Peyer's patch (tissue), 4 donors: ENCODE data around the gene SCN2A.

ENCODE experiments used
- POLR2A ChIP-seq, 2 donors: fragments of 450-650 bp; IDR thresholded peaks; one replicate each; pipeline ENCODE4 v1.5.1; 2017; ENCODE audit warnings: antibody characterized with exemption in 2 of 2, mild to moderate bottlenecking in 2 of 2, moderate library complexity in 2 of 2
- TF ChIP-seq, protein P1 (sequence below), 6 experiments: fragments of 450-650 bp in 4 of 6; fragments of 200-600 bp in 2 of 6; sonication (generic) in 1 of 6; IDR thresholded peaks; one replicate each; pipeline ENCODE4 v1.5.1; 2017 to 2019; ENCODE audit warnings: antibody characterized with exemption in 6 of 6, mild to moderate bottlenecking in 3 of 6, moderate library complexity in 1 of 6

DNA sequence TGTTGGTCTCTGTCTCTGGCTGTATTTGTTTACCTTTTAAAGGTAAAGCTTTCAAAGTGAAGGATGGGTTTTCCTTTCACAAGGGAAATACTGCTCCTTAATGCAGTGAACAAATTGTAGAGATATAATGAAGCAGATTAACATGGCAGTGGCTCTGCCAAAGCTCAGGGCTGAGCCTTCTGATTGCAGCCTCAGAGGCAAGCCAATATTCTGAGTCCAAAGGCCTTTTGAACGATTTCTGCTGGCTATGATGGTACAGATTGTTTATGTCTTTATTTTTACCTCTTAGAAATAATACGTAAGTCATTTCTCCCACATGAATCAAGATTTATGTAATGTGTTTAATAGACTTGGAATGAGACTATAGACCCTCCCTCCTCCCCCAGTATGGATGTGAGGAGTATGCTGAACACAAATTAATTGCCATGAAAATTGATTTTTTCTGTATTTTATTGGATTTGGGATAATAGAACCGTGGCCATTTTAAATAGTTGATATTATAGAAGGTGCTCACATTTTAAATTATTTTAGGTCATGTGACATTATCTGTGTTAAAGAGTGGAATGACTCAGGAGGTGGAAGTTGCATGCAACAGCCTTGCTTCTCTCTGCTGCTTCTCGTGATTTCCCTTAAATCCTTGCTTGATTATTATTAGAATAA, 772 bp downstream of the SCN2A start:
- no peak for TF ChIP-seq POLR2A (IDR thresholded peaks at IDR 0.05)
- TF ChIP-seq, protein P1, sequence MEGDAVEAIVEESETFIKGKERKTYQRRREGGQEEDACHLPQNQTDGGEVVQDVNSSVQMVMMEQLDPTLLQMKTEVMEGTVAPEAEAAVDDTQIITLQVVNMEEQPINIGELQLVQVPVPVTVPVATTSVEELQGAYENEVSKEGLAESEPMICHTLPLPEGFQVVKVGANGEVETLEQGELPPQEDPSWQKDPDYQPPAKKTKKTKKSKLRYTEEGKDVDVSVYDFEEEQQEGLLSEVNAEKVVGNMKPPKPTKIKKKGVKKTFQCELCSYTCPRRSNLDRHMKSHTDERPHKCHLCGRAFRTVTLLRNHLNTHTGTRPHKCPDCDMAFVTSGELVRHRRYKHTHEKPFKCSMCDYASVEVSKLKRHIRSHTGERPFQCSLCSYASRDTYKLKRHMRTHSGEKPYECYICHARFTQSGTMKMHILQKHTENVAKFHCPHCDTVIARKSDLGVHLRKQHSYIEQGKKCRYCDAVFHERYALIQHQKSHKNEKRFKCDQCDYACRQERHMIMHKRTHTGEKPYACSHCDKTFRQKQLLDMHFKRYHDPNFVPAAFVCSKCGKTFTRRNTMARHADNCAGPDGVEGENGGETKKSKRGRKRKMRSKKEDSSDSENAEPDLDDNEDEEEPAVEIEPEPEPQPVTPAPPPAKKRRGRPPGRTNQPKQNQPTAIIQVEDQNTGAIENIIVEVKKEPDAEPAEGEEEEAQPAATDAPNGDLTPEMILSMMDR (IDR thresholded peaks at IDR 0.05): no peak
